Activated CD4-positive, alpha-beta T cell treated with anti-CD3 and anti-CD28 coated beads, Interleukin-2, Interleukin-6, amounts not matched to agents 100 ng/mL and 50 ng/mL, durations not matched to agents 16 hours and 8 hours (primary cell): ENCODE results near the gene ATP9A.
"Not testable (repeated sequence)": the region's sequence is repeated elsewhere in the genome, so short reads cannot be mapped to it uniquely, and the experiment has no call there.

ENCODE experiments used
- DNase-seq: peaks from one replicate; pipeline ENCODE4 v3.0.0-alpha.2; 2020

ATP9A gene

DNA sequence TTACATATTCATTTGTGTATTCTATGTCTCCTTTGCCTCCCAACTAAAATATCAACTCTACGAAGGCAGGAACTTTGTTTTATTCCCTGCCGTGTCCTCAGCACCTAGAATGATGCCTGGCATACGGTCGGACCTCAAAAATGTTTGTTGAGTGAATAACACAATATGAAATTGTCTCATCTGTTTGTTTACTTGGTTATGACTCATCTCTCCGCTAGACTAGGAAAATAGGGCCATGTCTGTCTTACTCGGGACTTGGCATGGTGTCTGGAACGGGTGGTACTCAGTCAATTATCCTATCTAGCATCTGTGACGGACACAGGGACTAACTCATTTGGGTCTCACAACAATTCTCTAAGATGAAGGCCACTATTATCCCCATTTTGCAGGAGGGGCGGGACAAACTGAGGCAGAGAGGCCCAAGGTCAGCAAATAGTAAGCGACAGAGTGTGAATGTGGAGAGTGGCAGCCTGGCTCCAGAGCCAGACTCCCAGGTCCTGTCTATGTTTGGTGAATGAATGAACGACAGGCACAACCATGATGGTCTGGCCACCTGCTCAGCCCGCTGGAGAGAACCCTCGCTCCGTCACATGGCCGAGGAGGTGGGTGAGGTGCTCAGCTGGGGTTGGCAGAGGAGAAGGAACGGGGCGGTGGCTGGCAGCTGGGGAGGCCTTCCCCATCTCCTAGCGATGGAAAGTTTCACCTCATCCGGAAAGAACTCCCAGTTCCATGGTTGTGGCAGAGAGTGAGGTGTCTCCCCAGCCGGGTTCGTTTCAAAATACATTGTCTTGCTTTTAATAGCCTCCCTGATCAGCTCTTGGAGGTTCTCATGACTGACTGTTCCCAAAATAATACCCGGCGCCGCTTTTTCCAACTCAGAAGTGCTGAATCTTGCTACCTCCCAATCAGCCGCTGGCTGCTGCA, 198.1 kb downstream of the ATP9A start:
- no peak for DNase-seq

DNA sequence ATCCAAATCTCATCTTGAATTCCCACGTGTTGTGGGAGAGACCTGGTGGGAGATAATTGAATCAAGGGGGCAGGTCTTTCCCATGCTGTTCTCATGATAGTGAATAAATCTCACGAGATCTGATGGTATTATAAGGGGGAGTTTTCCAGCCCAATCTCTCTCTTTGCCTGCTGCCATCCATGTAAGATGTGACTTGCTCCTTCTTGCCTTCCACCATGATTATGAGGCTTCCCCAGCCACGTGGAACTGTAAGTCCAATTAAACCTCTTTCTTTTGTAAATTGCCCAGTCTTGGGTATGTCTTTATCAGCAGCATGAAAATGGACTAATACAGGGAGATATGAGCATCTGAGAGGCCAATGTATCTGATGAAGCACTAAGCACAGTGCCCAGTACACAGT, 199.7 kb downstream of the ATP9A start:
- not testable (repeated sequence) for DNase-seq

DNA sequence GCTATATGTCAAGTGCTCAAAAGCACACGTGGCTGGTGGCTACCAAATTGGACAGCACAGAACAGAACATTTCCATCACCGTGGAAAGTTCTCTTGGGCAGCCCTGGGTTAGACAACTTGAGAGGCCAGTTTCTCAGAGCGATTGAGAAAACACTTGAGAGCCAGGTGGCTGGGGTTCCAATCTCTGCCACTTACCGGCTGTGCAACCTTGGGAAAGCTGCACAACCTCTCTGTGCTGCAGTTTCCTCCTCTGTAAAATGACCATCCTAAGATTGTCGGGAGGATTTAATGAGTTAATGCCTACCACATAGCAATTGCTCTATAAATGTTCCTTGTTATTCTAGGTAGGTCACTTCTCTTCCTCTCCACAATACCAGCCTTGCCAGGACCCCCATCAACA, 200.6 kb downstream of the ATP9A start:
- no peak for DNase-seq

DNA sequence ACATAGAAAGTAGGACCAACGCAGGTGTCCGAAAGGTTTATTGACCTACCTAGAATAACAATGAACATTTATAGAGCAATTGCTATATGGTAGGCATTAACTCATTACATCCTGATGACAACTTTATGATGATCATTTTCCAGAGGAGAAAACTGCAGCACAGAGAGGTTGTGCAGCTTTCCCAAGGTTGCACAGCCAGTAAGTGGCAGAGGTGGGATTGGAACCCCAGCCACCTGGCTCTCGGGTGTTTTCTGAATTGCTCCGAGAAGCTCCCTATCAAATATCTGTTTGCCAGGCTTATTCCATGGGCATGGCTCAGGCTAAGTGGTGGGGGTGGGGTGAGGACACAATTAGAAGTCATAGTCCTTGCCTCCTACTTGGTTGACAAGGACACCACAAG, 201.6 kb downstream of the ATP9A start:
- DNase-seq: no peak

DNA sequence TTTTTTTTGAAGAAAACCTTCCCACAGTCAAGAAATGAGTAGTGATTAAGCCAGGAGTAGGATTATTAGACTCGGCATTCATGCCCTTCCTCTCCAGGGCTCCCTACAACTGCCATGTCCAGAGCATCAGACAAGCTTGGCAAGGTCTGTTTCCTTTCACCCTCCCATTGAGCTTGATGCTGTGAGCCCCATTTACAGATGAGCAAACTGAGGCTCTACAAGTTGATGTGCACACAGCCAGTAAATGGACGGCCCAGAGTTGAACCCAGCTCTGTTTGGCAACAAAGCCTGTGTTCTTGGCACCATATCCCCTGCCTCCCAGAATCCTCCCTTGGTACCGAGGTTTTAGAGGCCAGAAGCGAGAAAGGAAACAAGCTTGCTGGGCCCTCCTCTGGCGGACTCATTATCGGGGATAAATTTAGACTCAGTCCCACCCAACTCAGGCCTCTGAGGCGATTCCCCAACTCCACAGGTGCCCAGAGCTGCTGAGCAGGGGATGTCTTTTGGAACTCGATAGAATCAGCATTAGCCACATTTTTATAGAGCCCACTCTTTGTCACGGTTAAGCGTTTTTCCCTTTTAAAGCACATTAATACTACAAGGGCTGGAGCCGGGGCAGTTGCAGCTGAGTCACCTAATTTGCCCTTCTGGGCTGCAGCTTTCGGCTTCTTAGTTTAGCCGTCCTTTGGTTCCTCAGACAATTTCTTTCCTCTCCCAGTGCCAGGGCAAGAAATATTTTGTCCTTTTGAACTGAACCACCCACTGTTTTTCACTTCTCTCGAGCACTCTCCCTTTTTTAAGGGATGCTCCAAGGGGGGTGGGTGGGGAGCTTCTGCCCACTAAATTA, 202.7 kb downstream of the ATP9A start:
- DNase-seq: no peak

DNA sequence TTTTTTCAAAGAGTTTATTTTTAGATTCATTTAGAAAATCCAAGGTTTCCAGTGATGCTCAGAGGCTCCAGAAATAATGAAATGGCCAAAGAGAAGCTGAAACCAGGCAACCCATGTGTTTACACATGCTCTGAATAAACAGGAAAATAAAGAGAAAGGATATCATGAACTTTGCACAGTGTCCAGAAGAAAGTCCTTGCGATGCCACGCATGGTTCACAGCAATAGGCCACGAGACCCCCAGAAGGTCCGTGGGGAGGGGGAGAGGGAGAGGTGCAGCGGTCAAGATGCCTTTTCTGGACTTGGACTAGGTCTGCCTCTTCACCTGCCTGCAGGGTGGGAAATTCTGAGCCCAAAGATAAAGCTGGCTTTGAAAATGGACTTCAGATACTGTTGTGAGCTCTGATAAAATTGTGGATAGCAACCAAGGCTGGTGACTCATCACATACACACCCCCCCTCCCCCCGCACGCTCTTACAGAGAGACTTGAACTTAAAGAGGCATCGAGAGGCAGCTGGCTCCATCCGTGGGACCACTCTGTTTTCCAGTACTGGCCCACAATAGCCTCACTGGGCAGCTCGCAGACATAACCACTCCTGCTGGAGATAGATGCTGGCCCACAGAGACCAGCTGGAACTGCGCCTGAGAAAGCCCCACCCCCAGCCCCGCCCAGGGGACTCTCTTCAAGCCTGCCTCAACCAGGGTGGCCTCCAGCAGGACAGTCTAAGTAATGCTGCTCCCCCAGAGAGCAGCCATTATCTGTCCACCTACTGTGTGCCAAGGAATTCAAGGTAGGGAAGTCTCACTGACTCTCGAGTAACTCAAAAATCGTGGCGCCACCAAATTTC, 204.5 kb downstream of the ATP9A start:
- DNase-seq: no peak

DNA sequence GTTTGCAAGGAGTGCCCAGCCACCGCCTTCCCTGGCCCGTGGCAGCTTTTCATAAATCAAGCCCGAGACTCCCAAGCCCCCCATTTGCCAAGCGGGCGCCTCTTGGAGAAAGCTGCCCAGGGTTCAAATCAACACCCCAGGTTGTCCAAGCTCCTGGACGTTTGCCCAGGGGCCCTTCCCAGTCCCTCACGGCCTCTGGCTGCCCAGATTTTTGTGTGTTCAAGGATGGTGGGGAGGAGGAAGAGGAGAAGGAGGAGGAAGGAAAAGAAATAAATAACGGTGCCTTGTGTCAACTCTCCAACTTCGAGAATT, 205.1 kb downstream of the ATP9A start:
- no peak for DNase-seq

DNA sequence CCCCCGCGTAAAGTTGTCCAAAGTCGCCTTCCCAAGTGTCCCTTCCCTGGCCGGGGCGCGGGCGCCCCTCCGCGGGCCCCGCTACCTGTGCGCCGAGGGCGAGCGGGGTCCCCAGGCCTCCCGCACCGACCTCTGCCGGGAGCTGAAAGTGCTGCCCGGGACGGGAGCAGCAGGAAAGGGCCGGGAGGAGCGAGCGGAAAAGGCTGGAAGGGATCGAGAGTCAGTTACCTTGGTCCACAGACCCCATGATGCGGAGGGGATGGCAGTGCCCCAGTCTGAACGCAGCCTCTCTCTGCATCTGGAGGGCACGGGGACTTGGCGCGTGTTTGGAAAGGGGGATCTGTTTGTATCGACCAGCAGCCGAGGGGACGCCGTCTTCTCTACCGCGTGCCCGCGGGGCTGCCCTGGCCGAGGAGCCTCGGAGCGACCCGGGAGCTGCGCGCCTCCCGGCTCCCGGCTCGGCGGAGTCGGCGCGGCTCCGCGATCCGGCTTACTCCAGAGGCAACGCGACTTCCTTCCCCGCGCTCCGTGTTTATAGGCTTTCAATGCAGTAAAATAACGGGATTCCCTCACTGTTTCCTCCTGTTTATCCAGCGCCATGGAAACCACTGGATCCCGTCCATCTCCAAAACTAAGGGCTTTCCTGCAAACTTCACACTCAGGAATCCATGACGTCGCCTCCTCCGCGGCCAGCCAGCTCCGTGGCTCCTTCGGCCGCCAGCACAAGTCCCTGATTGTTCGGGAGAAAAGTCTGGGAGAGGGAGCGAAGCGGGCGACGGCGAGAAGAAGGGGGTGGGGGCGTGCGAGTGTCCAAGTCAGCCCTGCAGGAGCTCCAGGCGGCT, 205.6 kb downstream of the ATP9A start:
- no peak for DNase-seq

DNA sequence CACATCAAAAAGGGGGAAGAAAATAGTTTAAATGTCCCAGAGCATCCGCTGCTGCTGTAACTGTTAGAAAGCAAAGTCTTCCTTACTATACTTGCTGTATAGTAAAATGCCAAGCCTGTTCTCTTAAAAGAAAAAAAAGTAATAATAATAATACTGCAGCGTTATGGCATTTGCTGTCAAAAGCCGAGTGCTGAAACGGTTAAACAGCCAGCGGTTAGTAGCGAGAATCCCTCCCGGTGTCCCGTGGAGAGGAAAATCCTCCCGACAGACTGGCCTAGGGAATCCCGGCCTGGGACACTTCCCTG, 206.2 kb downstream of the ATP9A start:
- DNase-seq: no peak

DNA sequence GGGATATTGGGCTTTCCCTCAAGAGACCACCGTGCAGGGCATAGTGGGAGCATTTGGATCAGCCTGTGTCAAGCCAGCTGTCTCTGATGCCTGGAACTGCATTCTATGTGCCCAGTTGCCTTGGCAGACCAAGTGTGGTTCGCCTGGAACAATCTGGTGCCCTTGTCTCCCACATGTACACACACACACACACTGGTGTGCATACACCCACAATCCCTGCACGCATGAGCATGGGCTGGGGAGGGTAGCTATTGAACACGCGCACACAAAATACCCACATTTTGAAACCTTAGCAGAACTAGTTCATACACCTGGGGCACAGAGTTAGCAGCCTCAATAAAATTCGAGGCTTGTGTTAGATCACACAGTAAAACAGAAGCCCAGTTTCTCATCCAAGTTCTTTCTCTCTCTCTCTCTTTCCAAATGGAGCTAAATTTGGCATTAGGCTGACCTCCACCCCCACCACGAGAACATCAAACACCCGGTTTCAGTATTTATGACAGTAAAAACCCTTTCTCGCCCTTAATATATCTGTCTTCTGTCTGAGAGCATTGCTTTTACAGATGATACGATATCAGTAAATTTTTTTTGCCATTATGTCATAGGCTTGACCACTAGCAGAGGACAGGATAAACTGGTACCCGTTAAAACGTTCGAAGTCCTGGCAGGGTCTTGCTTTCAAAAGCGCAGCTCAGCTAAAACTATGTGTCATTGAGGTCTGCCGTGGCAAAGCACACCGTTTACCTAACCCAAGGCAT, 207.5 kb downstream of the ATP9A start:
- no peak for DNase-seq

DNA sequence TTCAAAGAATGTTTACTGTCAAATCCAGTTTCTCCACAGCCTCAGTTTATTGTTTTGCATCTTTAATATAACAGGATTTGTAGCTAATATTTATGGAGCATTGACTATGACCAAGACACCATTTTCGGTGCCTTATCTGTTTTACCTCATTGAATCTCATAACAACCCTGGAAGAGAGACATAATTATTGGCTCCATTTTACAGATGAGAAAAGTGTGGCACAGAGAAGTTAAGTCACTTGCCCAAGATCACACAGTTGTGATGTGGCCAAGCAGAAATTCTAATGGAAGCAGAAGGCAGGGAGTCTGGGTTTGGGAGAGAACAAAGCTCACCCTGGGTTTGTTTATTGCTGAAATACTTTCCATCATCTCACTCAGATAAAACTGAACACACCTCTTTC, 208.1 kb downstream of the ATP9A start:
- no peak for DNase-seq

DNA sequence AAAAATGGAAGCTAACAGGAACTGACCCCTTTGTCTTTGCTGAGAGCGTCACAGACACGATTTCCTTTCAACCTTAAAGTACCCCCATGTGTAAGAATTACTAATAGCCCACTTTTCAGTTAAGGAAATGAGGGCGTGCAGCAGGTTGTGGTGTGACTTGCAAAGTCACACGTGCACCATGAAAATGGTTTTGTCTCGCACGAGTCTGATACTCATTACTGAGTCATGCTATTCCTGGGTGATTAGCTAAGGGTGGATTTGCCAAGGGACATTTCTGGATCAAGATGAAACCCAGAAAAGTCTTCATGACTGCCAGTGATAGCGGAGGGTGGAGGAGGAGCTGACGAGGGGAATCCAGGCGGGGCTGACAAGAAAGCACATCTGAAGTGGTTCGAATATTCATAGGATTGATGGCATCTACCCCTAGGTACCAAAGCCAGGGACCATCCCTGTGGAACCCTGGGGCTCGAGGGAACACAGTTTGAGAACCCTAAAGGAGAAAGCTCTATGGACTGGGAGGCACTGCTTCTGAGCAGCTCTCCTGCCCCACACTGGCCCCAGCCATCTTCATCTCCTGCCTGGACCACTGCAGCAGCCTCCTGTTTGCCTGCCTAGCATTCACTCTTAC, 213.5 kb downstream of the ATP9A start:
- DNase-seq: no peak

DNA sequence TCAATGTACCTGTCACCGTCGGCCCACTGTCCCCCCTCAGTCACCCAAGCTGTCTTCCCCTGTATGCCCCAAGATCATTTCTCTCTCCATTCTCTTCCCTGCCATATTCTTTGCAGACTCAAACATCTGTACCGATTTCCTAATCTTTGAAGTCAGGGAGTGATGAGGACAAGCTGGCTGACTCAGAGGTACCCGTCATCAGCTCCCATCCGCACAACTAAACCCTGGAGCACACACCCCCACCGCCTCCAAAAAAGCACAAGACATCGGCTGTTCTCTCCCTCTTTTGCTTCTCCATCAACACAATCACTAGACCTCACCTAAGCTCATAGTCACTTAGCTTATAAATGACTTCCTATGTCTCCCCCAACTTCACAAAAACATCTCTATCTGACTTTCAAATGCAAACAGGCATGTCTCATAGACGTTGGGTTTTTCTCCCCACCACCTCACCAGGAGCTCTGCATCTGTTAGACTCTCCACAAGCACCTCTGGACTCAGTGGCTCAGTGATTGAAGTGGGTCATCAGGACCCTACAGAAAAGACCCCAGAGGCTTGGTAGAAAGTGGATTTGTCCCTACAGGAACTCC, 214.2 kb downstream of the ATP9A start:
- no peak for DNase-seq

DNA sequence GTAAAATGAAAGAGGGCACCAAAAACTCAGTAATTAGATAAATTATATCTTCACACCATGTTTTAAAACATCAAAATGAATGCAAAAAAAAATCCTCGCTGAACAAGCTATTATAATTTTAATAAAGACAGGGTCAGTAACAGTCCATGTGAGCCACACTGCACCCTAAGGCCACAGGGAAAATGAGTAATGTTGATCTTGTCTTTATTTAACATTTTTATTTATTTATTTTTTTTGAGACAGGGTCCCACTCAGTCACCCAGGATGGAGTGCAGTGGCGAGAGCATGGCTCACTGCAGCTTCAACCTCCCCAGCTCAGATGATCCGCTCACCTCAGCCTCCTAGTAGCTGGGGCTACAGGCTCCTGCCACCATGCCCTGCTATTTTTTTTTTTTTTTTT, 217.0 kb downstream of the ATP9A start:
- no peak for DNase-seq

DNA sequence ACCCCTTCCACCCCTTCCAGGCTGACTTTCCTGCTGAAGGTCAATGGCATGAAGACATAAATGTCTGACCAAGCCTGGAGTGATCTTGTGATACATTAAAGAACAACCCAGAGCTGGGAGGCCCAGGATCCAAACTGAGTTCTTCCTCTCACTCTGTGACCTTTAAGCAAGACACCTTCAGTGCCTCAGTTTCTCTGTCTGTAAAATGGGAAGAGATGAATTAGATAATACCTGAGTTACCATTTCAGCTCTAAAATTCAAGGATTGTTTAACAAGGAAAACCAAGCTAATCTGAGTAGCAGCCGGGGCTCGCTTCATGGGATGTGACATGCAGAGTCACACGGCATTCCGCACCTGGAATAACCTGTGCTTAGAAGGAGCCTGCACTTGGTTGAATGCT, 218.7 kb downstream of the ATP9A start:
- DNase-seq: no peak

DNA sequence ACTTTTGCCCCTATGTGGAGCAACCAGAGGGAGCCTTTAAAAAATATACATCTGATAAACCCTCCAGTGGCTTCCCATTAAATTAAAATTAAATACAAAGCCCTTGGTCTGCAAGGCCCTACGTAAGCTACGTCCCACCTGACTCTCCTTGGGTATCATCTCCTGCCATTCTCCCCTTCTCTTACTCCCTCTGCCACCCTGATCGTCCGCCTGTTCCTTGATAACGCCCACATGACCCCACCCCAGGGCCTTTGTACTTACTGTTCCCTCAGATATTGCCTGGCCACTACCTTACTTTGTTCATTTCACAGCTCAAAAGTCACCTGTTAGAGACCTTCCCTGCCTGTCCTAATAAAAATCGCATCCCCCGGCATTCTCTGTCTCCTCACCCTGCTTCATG, 220.2 kb downstream of the ATP9A start:
- no peak for DNase-seq
